ELR (cell line): ENCODE results near the gene OTOP3.
"Not testable (repeated sequence)": the region's sequence is repeated elsewhere in the genome, so short reads cannot be mapped to it uniquely, and the experiment has no call there.

ENCODE experiments used
- DNase-seq: peaks from one replicate; pipeline ENCODE4 v3.0.0-alpha.2; 2015; ENCODE audit warnings: low read depth

The OTOP3 gene

GRCh38 chr17:74935585-74936469 lies at the start of gene OTOP3:
Gene OTOP3, plus strand, starts transcription at chr17:74935898. Its CDS starts 24 bp downstream, at chr17:74935922.
- DNase-seq, result no peak

GRCh38 chr17:74888469-74888868 lies 47.2 kb upstream of the OTOP3 start:
- no peak for DNase-seq

- DNase-seq, result no peak
Measured at GRCh38 chr17:74890554-74890953, 45.1 kb upstream of the OTOP3 start.

GRCh38 chr17:74892013-74892841 lies 43.5 kb upstream of the OTOP3 start:
- no peak for DNase-seq

- no peak for DNase-seq
Measured at GRCh38 chr17:74892974-74893911, 42.5 kb upstream of the OTOP3 start, which contains the start of gene FADS6. Gene FADS6, minus strand, starts transcription at chr17:74893633. Its CDS starts 38 bp downstream, at chr17:74893595.

- DNase-seq, result no peak
Measured at GRCh38 chr17:74893936-74894671, 41.6 kb upstream of the OTOP3 start.

GRCh38 chr17:74898376-74898946 lies 37.2 kb upstream of the OTOP3 start:
- DNase-seq, result no peak

- DNase-seq, result no peak
Measured at GRCh38 chr17:74900208-74900607, 35.5 kb upstream of the OTOP3 start.

GRCh38 chr17:74901353-74902135 lies 34.2 kb upstream of the OTOP3 start:
- no peak for DNase-seq

GRCh38 chr17:74903034-74903433 lies 32.7 kb upstream of the OTOP3 start:
- no peak for DNase-seq

GRCh38 chr17:74903671-74904070 lies 32.0 kb upstream of the OTOP3 start:
- no peak for DNase-seq

GRCh38 chr17:74904687-74905409 lies 30.9 kb upstream of the OTOP3 start:
- DNase-seq, result no peak

GRCh38 chr17:74906214-74906793 lies 29.4 kb upstream of the OTOP3 start:
- not testable (repeated sequence) for DNase-seq

GRCh38 chr17:74907012-74907411 lies 28.7 kb upstream of the OTOP3 start:
- DNase-seq, result no peak

GRCh38 chr17:74909097-74909496 lies 26.6 kb upstream of the OTOP3 start:
- not testable (repeated sequence) for DNase-seq

- DNase-seq, result not testable (repeated sequence)
Measured at GRCh38 chr17:74911423-74911822, 24.3 kb upstream of the OTOP3 start.

GRCh38 chr17:74916136-74916850 lies 19.4 kb upstream of the OTOP3 start:
- no peak for DNase-seq

- no peak for DNase-seq
Measured at GRCh38 chr17:74916851-74917199, 18.9 kb upstream of the OTOP3 start.
